ENCODE results near the gene SHCBP1. TPM values are rescaled to one million over a fixed set of nuclear protein-coding genes. Genes with fewer than 3 reads are reported as not detected.

Gene SHCBP1
- total RNA-seq, 1 donor from 2014 or later, result 0.70 TPM

DNA sequence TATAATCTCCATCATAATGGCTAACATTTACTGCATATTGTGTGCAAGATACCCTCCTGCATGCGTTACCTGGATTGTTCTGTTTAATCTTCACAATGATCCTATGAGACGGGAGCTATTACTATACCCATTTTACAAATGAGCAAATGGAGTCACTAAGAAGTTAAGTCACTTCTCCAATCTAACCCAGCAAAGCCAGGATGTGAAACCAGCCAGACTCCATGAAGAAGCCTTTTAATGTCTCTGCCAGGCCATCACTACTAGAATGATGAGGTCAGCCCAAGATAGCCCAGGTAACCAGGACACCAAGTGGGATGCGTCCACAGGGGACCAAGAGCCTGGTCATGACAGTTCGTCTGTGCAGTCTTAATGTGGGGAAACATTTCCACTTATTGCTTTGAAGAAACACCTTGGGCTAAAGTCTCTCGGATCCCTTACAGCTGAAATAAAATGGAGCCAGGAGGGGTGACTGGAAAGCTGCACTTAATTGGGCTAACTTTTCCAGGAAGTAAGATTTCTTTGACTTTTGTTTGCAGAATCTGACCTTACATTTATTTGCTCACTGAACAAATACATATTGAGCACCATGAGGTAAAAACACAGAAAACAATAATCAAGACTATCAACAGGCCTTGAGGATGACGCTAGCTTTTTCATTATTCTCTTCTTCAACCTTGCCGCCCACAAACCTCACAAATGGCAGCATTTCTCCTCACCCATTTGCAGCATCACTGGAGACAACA is 926 bp upstream of the SHCBP1 start:
- intact Hi-C loops (cut with DNase I), result no loop called here
- DNase-seq (no peak), ATAC-seq (ENCODE audit: poor library complexity) (no peak)

- intact Hi-C loops (cut with DNase I), result no loop called here
- DNase-seq, result no peak
- no peak for ATAC-seq (ENCODE audit: poor library complexity)
These were observed 743 bp downstream of the SHCBP1 start for GRCh38 chr16:46620266-46621005.

DNA sequence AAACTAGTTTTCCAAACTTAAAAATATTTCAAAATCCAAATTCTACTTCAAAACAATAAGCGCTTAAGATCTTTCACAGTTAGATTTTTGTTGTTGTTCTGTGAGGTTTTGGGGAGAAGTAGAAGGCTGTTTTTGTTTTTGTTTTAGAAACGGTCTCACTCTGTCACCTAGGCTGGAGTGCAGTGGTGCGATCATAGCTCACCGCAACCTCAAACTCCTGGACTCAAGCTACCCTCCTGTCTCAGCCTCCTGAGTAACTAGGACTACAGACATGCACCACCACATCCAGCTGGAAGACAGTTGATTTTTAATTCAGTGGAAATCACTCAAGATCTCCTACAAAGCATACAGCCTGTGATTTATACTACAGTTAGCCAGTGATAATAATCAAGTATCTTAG is 2.7 kb downstream of the SHCBP1 start:
- DNase-seq (no peak), ATAC-seq (ENCODE audit: poor library complexity) (no peak)
- intact Hi-C loops (cut with DNase I), result no loop called here

DNA sequence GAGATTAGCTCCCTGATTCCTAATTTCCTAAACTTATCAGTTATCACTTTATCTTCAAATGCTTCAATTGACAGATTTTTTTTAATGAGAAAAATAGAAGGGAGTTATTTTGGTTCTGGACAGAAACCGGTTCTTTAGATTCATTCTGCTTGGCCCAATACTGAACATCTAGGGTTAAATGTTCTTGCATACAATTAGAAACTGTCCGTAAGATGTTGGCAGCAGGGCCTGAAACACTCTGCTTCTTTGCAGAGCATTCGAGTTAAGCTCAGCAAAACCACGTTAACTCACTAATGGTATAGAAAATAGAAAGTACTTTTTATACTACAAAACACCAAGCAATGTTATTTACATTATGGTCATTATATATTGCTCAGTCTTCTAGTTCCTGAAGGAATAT is 7.2 kb downstream of the SHCBP1 start:
- DNase-seq (no peak), ATAC-seq (ENCODE audit: poor library complexity) (no peak)
- intact Hi-C loops (cut with DNase I), result no loop called here

- ATAC-seq (ENCODE audit: poor library complexity), result no peak
- DNase-seq, result no peak
- intact Hi-C loops (cut with DNase I), result no loop called here
These were observed 7.8 kb downstream of the SHCBP1 start for GRCh38 chr16:46613352-46613751.

DNA sequence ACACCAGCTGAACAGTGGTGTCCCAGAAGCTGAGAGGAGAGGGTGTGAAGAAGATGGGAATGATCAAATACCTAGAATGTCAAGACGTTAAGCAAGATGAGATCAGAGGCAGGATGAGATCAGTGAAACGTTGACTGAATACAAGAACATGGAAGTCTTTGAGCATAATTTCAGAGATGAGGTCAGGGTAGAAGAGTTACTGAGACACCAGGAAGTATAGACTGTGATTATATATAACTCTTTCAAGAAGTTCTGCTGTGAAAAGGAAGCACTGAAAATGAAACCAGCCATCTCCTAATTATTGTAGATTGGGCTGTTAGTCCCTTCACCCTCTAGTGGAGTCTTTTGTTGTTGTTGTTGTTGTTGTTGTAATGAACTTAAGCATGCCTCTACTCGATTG is 9.1 kb downstream of the SHCBP1 start:
- ATAC-seq (ENCODE audit: poor library complexity), result no peak
- intact Hi-C loops (cut with DNase I), result no loop called here
- DNase-seq, result no peak

DNA sequence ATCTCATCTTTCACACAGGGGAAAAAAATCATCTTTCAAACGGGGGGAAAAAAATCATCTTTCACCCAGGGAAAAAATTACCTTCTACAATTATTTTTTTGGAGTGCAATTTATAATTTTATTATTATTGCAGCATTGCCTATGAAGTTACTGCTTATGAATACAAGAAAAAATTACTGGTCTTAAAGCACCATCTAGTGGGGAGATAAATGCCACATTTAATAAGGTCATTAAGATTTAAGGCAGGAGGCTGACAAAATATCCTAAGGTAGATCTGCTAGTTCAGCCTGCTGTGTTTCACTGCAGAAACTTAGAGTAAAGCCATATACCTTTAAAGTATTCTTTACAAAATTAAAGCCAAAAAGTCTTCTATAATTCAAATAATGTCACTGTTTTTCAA is 13.7 kb downstream of the SHCBP1 start:
- ATAC-seq (ENCODE audit: poor library complexity) (no peak), DNase-seq (no peak)
- intact Hi-C loops (cut with DNase I), result loop anchor here (10.0 kb wide), 1 partner anchor 53 kb away; no protein-coding TSS in a partner anchor

DNA sequence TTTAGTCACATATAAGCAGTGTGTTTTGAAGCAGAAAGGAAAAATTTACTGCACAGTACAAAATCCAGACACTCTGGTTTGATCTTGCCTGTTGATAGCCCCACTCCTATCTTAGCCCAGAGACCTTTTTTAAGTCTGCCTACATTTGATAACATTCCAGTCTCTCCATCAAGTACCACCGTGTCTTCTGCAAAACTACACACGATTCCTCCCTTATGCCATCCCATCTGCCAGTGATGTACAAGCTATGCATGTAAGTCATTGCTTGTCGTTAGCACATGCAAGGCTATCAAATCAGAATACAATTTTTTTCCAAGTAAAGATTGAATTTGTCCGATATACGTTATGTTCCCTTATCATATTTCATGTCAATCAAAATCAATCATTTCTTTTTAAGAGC is 14.9 kb downstream of the SHCBP1 start:
- no peak for ATAC-seq (ENCODE audit: poor library complexity)
- no peak for DNase-seq
- intact Hi-C loops (cut with DNase I), result loop anchor here (10.0 kb wide), 1 partner anchor 51 kb away; no protein-coding TSS in a partner anchor

DNA sequence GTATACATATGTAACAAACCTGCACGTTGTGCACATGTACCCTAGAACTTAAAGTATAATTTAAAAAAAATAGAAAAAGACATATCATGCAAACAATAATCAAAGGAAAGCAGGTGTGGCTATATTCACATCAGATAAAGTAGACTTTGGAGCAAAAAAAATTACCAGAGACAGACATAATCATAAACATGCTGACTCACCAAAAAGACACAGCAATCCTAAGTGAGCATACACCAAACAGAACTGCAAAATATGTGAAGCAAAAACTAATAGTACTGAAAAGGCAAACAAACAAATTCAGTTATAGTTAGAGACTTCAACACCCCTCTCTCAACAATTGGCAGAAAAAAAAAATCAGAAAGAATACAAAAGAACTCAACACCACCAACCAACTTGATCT is 29.9 kb downstream of the SHCBP1 start:
- DNase-seq (no peak), ATAC-seq (ENCODE audit: poor library complexity) (no peak)
- intact Hi-C loops (cut with DNase I), result no loop called here

GRCh38 chr16:46586011-46586577 is 35.1 kb downstream of the SHCBP1 start:
- ATAC-seq (ENCODE audit: poor library complexity), result no peak
- intact Hi-C loops (cut with DNase I), result no loop called here
- no peak for DNase-seq

- intact Hi-C loops (cut with DNase I), result no loop called here
- DNase-seq (no peak), ATAC-seq (ENCODE audit: poor library complexity) (no peak)
These were observed 38.1 kb downstream of the SHCBP1 start for GRCh38 chr16:46583036-46583435.

GRCh38 chr16:46582313-46582712 is 38.9 kb downstream of the SHCBP1 start:
- ATAC-seq (ENCODE audit: poor library complexity) (no peak), DNase-seq (no peak)
- intact Hi-C loops (cut with DNase I), result no loop called here

DNA sequence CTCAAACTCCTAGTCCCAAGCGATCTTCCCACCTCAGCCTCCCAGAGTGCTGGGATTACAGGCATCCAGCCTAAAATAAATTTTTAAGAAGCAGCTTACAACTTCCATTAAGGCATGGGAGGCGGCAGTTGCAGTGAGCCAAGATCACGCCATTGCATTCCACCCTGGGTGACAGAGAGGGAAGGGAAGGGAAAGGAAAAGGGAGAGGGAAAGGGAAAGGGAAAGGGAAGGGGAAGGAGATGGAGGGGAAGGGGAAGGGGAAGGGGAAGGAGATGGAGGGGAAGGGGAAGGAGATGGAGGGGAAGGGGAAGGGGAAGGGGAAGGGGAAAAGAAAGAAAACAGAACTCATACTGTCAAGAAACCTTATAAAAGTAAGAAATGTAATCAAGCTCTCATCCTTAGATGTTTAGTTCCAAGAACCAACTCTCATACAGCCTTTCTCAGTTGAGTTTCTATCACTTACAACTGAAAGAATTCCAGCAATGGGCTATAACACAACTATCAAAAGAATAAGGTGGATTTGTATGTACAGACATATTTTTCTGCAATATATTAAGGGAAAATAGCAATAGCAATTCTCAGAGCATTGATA is 43.1 kb downstream of the SHCBP1 start:
- no peak for ATAC-seq (ENCODE audit: poor library complexity)
- intact Hi-C loops (cut with DNase I), result no loop called here
- DNase-seq, result no peak

- intact Hi-C loops (cut with DNase I), result no loop called here
- no peak for DNase-seq
- ATAC-seq (ENCODE audit: poor library complexity), result no peak
These were observed 47.4 kb downstream of the SHCBP1 start for GRCh38 chr16:46573834-46574159.

- DNase-seq (no peak), ATAC-seq (ENCODE audit: poor library complexity) (no peak)
- intact Hi-C loops (cut with DNase I), result no loop called here
These were observed 48.0 kb downstream of the SHCBP1 start for GRCh38 chr16:46573008-46573833.

- DNase-seq (no peak), ATAC-seq (ENCODE audit: poor library complexity) (no peak)
- intact Hi-C loops (cut with DNase I), result no loop called here
These were observed 51.9 kb downstream of the SHCBP1 start for GRCh38 chr16:46569231-46569735.

DNA sequence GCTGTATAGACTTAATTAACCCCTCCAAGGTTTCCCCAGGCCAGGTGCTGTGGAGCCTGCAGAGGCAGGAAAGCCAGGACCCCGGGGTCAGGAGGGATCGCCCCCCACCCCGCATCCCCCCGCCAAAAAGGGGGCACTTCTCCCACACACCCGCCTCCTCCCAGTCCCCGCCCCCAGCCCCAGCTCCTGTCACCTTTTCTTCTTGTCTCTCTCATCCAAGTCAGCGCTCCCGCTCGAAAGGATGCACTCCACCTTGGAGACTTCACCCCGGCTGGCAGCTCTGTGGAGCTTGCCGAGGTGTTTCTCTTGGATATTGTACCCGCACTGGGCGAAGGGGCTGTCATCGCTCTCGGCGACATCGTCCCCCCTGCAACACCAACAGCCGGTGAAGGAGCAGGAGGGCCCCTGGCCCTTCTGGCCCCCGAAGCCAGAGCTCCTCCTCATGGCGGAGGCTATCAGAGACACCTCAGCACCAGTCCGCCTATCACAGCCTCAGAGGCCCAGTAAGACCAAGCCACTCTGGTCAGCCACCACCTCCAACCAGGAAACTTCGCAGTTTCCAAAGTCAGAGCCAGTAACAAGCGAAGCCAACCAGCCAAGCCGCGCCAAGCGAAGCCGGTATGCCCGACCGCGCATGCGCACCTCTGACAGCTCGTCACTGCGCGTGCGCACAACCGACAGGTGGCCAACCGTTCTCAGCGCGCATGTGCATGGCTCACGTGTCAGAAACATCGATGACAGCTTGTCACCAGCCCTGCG is 52.5 kb downstream of the SHCBP1 start:
- DNase-seq (no peak), ATAC-seq (ENCODE audit: poor library complexity) (no peak)
- intact Hi-C loops (cut with DNase I), result no loop called here

DNA sequence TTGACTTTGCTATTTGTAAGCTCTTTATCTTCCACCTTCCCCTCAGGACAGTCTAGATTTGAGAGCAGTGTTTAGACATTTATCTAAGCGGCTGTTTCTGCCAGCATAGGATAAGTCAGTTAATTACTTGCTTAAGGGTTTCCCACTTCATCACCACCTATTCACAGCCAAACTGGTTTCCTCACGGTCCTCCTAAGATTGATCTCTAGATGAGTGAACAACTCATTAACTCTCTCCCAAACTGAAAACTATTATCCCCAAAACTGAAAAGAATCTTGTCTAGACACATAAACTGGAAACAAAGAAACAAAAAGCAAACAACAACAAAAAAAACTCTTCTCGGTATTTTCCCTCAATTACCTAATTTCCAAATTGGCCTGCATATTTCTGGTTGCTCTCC is 58.2 kb downstream of the SHCBP1 start:
- intact Hi-C loops (cut with DNase I), result no loop called here
- no peak for ATAC-seq (ENCODE audit: poor library complexity)
- DNase-seq, result no peak

Data from Right ventricle myocardium superior (tissue), 1 donor.